GM12878 (cell line): ENCODE results near the gene MGA. TPM values are rescaled to one million over a fixed set of nuclear protein-coding genes. Genes with fewer than 3 reads are reported as not detected.

Experiments used
- ATAC-seq: fragments of 200-7000 bp; cut with Tn5 transposase; 3 replicates; pipeline ENCODE4 v1.9.1; 2020; ENCODE audit warnings: mild to moderate bottlenecking, moderate library complexity
- BruUV-seq: library from RNA; stranded (reverse); fragments of 400-500 nt; replicated peaks from 2 replicates; lab custom pipeline; 2021; lab: Mats Ljungman, UMichigan
- CTCF ChIA-PET: fragments of 300-600 bp; sonication (Branson Sonifier 250); formaldehyde crosslinking; extraction: SDS; loops from one replicate; lab custom pipeline; 2021; ENCODE audit warnings: inconsistent platforms; lab: Yijun Ruan, JAX
- POLR2A ChIA-PET: fragments of 350-600 bp; formaldehyde crosslinking; extraction: SDS; loops from one replicate; lab custom pipeline; 2021; ENCODE audit warnings: inconsistent platforms; lab: Charles Lee
- RAD21 ChIA-PET: fragments of 300-600 bp; sonication (Branson Sonifier 250); formaldehyde crosslinking; loops from one replicate; lab custom pipeline; 2023; ENCODE audit warnings: antibody characterized with exemption; ENCODE audit not compliant: unreplicated experiment; lab: Charles Lee
- SMC1A ChIA-PET: fragments of 300-600 bp; sonication (Branson Sonifier 250); formaldehyde crosslinking; loops from one replicate; lab custom pipeline; 2023; ENCODE audit not compliant: unreplicated experiment, uncharacterized antibody; lab: Charles Lee
- DNase-seq: peaks from one replicate; pipeline ENCODE4 v3.0.0-alpha.2; 2011; ENCODE audit warnings: low read depth, low spot score
- FAIRE-seq: peaks from 3 replicates; lab custom pipeline; 2011; peaks lifted over from hg19 to GRCh38; lab: Jason Lieb, UNC
- H2AFZ ChIP-seq: 2 replicates; pipeline ENCODE4 v1.6.0; 2011; ENCODE audit warnings: low read depth, low read length, control low read depth; ENCODE audit not compliant: control insufficient read depth
- H3K27ac ChIP-seq: 2 replicates; pipeline ENCODE4 v1.5.1; 2011; ENCODE audit warnings: control low read depth; ENCODE audit not compliant: control insufficient read depth, insufficient read depth
- H3K27me3 ChIP-seq, 2 experiments: replicated peaks in 1 of 2; 2 replicates each; pipeline versions ENCODE4 v1.6.0 to v1.6.1; 2011; ENCODE audit warnings: low read length in 1 of 2; ENCODE audit not compliant: control insufficient read depth in 2 of 2, insufficient read depth in 2 of 2
- H3K36me3 ChIP-seq, 2 experiments: 2 replicates each; pipeline ENCODE4 v1.5.1; 2011; ENCODE audit warnings: low read length in 1 of 2; ENCODE audit not compliant: control insufficient read depth in 2 of 2, insufficient read depth in 2 of 2
- H3K4me1 ChIP-seq: 2 replicates; pipeline ENCODE4 v1.6.1; 2011; ENCODE audit warnings: mild to moderate bottlenecking, low read length, moderate library complexity, mixed read lengths; ENCODE audit not compliant: control insufficient read depth, insufficient read depth
- H3K4me2 ChIP-seq: 2 replicates; pipeline ENCODE4 v1.6.0; 2011; ENCODE audit warnings: control low read depth; ENCODE audit not compliant: control insufficient read depth, insufficient read depth
- H3K4me3 ChIP-seq: fragments of 200-600 bp; sonication (generic); 2 replicates; pipeline ENCODE4 v1.5.1; 2016
- H3K79me2 ChIP-seq: 2 replicates; pipeline ENCODE4 v1.6.0; 2011; ENCODE audit warnings: low read length; ENCODE audit not compliant: control insufficient read depth, insufficient read depth
- H3K9ac ChIP-seq: 2 replicates; pipeline ENCODE4 v1.8.0; 2011; ENCODE audit warnings: low read length, control low read depth, mixed read lengths; ENCODE audit not compliant: control insufficient read depth, insufficient read depth
- H3K9me3 ChIP-seq: replicated peaks from 3 replicates; pipeline ENCODE4 v1.5.1; 2011; ENCODE audit warnings: mild to moderate bottlenecking, low read length; ENCODE audit not compliant: control insufficient read depth, insufficient read depth
- H4K20me1 ChIP-seq: 2 replicates; pipeline ENCODE4 v1.6.0; 2011; ENCODE audit not compliant: control insufficient read depth, insufficient read depth
- BHLHE40 ChIP-seq, 2 experiments: fragments of 450-650 bp in 1 of 2; IDR thresholded peaks; 2 replicates each; pipeline ENCODE4 v1.6.1; 2011 to 2017; ENCODE audit warnings: low read depth in 2 of 2, borderline replicate concordance in 1 of 2, improper control_type of control experiment in 1 of 2, low read length in 1 of 2, mild to moderate bottlenecking in 1 of 2
- EED ChIP-seq: sonication (generic); IDR thresholded peaks from 2 replicates; pipeline ENCODE4 v1.6.1; 2016; ENCODE audit warnings: antibody characterized with exemption, low read depth
- EGR1 ChIP-seq, 2 experiments: IDR thresholded peaks; 1 replicate in 1 of 2; 2 replicates in 1 of 2; pipeline ENCODE4 v1.6.1; 2011 to 2012; ENCODE audit warnings: low read depth in 2 of 2, low read length in 2 of 2, borderline replicate concordance in 1 of 2, mild to moderate bottlenecking in 1 of 2, moderate library complexity in 1 of 2
- GATAD2B ChIP-seq: fragments of 450-650 bp; conservative IDR thresholded peaks from 2 replicates; pipeline ENCODE4 v1.6.1; 2017; ENCODE audit warnings: low read depth, mild to moderate bottlenecking, moderate library complexity
- KAT2A ChIP-seq: conservative IDR thresholded peaks from 2 replicates; pipeline ENCODE4 v1.6.1; 2011; ENCODE audit warnings: low read depth, low read length; ENCODE audit not compliant: control insufficient read depth
- MEF2A ChIP-seq: IDR thresholded peaks from 2 replicates; pipeline ENCODE4 v1.6.1; 2011; ENCODE audit warnings: low read depth, mild to moderate bottlenecking, low read length, moderate library complexity; ENCODE audit not compliant: insufficient read depth
- MTA2 ChIP-seq: fragments of 450-650 bp; IDR thresholded peaks from 2 replicates; pipeline ENCODE4 v1.6.1; 2016; ENCODE audit warnings: low read depth, mild to moderate bottlenecking, moderate library complexity
- MXI1 ChIP-seq: fragments of 150-350 bp; IDR thresholded peaks from 2 replicates; pipeline ENCODE4 v1.6.1; 2011; ENCODE audit warnings: low read depth, mild to moderate bottlenecking, inconsistent platforms, low read length, improper control_type of control experiment
- RUNX3 ChIP-seq: IDR thresholded peaks from 2 replicates; pipeline ENCODE4 v1.6.1; 2012; ENCODE audit warnings: low read length, inconsistent platforms
- USF1 ChIP-seq: IDR thresholded peaks from 2 replicates; pipeline ENCODE4 v1.6.1; 2011; ENCODE audit warnings: borderline replicate concordance, low read depth, mild to moderate bottlenecking, moderate library complexity, mixed read lengths, low read length; ENCODE audit not compliant: insufficient read depth; ENCODE audit errors: extremely low read length
- ZBTB11 ChIP-seq: fragments of 450-650 bp; formaldehyde crosslinking; IDR thresholded peaks from 2 replicates; pipeline ENCODE4 v1.5.0; 2022; ENCODE audit warnings: mild to moderate bottlenecking, missing genetic modification characterization
- ZBTB33 ChIP-seq: fragments of 450-650 bp; IDR thresholded peaks from 2 replicates; pipeline ENCODE4 v1.6.1; 2017; ENCODE audit warnings: mild to moderate bottlenecking
- ZNF217 ChIP-seq: fragments of 450-650 bp; IDR thresholded peaks from 2 replicates; pipeline ENCODE4 v1.6.1; 2017; ENCODE audit warnings: antibody characterized with exemption, mild to moderate bottlenecking
- WGBS: methylation state at CpG from one replicate; pipeline ENCODE4 v1.1.6; 2016; ENCODE audit warnings: low lambda C conversion rate; ENCODE audit not compliant: insufficient replicate concordance, insufficient coverage; ENCODE audit errors: missing lambda C conversion rate; 5-methylcytosine and 5-hydroxymethylcytosine counted together
- in situ Hi-C: fragments of 300-500 bp; cut with MboI; formaldehyde crosslinking; loops from 9 replicates; pipeline ENCODE4 v1.14.3; 2018; ENCODE audit warnings: mixed read lengths
- intact Hi-C: fragments of 100-400 bp; cut with micrococcal nuclease; formaldehyde crosslinking; loops from one replicate; pipeline ENCODE4 v1.14.2; 2022; ENCODE audit not compliant: unreplicated experiment
- polyA plus RNA-seq, 11 experiments: library from polyadenylated mRNA; depleted of rRNA in 4 of 11; unstranded in 6 of 11; stranded (reverse) in 5 of 11; fragments of >200 nt; fragmentation: Nextera tagmentation in 4 of 11; fragmentation: Illumina TruSeq in 1 of 11; extraction: Ambion mirVana in 4 of 11; extraction: Trizol in 1 of 11; gene quantifications; 1 replicate in 1 of 11; 2 replicates in 10 of 11; pipeline versions ENCODE4 v1.2.1 to v1.2.3, GENCODE V29; 2011 to 2016; ENCODE audit warnings: inconsistent platforms in 2 of 11, missing spikeins in 2 of 11, low read depth in 1 of 11
- total RNA-seq, 4 experiments: library from RNA; depleted of rRNA in 3 of 4; stranded (reverse); fragments of >200 nt in 3 of 4; fragmentation: Illumina TruSeq in 1 of 4; extraction: Trizol in 1 of 4; gene quantifications; 2 replicates each; pipeline versions ENCODE4 v1.2.1 to v1.2.3, GENCODE V29; 2013 to 2021

MGA gene
- total and polyA plus RNA-seq, 10 of the 15 experiments (the other 5 are each of a cell fraction or from before 2014, with no cell fraction given): 2.6 to 29.6 (median 17.0) TPM

- TF ChIP-seq RUNX3: peak; percentile 21; the same call in 1 of the 2 replicates
- no peak for TF ChIP-seq MEF2A
- no peak for TF ChIP-seq ZNF217
- TF ChIP-seq MXI1: 0 out of 2 replicates have a peak, but pooled peaks have one; percentile 27
- peak in 1 of 2 experiments; percentile 83; a peak in 2 of 4 replicates for TF ChIP-seq BHLHE40 (IDR thresholded peaks at IDR 0.05; ENCODE audit: borderline replicate concordance in 1 of 2, low read depth in 2 of 2, low read length in 1 of 2)
- TF ChIP-seq EGR1 (IDR thresholded peaks at IDR 0.05; ENCODE audit: borderline replicate concordance in 1 of 2, low read depth in 2 of 2, low read length in 2 of 2): 0 out of 3 replicates have a peak, but pooled peaks of 1 of the 2 experiments have one; percentile 8
- TF ChIP-seq USF1: peak; percentile 95
- TF ChIP-seq GATAD2B: 0 out of 2 replicates have a peak, but pooled peaks have one; percentile 33
These were observed 38.7 kb upstream of the MGA start (continued) for GRCh38 chr15:41621200-41622193.

- BruUV-seq: no TSS peak
- no peak for DNase-seq
- no peak for ATAC-seq
- no peaks in the 10 kb centered on the region for H3K27me3 ChIP-seq
- H3K9ac ChIP-seq: no peak overlapping the region
- H3K27ac ChIP-seq: no peak overlapping the region
- no peak for FAIRE-seq
- peaks cover 5% of the 10 kb centered on the region for H3K4me1 ChIP-seq
- in situ Hi-C loops (no loop called here), intact Hi-C loops (no loop called here)
- WGBS: 59% methylated on average over 4 of the region's 4 CpGs
- TF ChIP-seq EED: no peak
- TF ChIP-seq ZBTB33: no peak
- TF ChIP-seq KAT2A: no peak
- no peak for TF ChIP-seq MTA2
- TF ChIP-seq ZBTB11 (CRISPR knock-in tag): no peak
- SMC1A ChIA-PET: interaction anchor here (0.8 kb wide), 1 partner anchor 326 kb away, joined by 3 read pairs; no protein-coding TSS in a partner anchor
- H3K79me2 ChIP-seq: no peaks in the 10 kb centered on the region
- no peaks in the 10 kb centered on the region for H3K36me3 ChIP-seq
- POLR2A ChIA-PET: no interaction called here
- H3K4me3 ChIP-seq: no peak overlapping the region
- H3K4me2 ChIP-seq: no peak overlapping the region
- CTCF ChIA-PET: interaction anchor here (1.5 kb wide), 1 partner anchor 282 kb away, joined by 4 read pairs; no protein-coding TSS in a partner anchor
- no peaks in the 10 kb centered on the region; the same call in 2 of the 3 replicates for H3K9me3 ChIP-seq
- H2AFZ ChIP-seq: no peak overlapping the region
- RAD21 ChIA-PET: no interaction called here
- H4K20me1 ChIP-seq: no peaks in the 10 kb centered on the region
These were observed 37.3 kb upstream of the MGA start for GRCh38 chr15:41622901-41623300.
